ENCODE results near the gene NCCRP1. TPM values are rescaled to one million over a fixed set of nuclear protein-coding genes. Genes with fewer than 3 reads are reported as not detected.

NCCRP1 gene
- total RNA-seq, 1 experiment from 2014 or later: 0.46 TPM

GRCh38 chr19:39174142-39174541, 22.6 kb upstream of the NCCRP1 start:
- POLR2A ChIA-PET: no interaction called here
- Histone ChIP-seq H3K4me1 (ENCODE audit: control insufficient read depth, insufficient read depth, low read length) (peaks cover 12% of the 10 kb centered on the region), H3K4me3 (ENCODE audit: low read depth in 2 of 2, low read length in 2 of 2) (no peak overlapping the region), H3K9me3 (ENCODE audit: control insufficient read depth, insufficient read depth, low read depth, low read length) (no peaks in the 10 kb centered on the region), H3K27me3 (ENCODE audit: control insufficient read depth, insufficient read depth, low read length) (no peaks in the 10 kb centered on the region), H3K36me3 (ENCODE audit: control insufficient read depth, insufficient read depth, low read length) (peaks cover 32% of the 10 kb centered on the region; the same call in 1 of the 2 replicates), H3K27ac (ENCODE audit: low read length) (no peak overlapping the region)
- intact Hi-C loops (cut with micrococcal nuclease; ENCODE audit: unreplicated experiment): no loop called here
- ATAC-seq: no peak
- BruUV-seq (replicated peaks): no TSS peak
- in situ Hi-C loops (cut with HindIII; ENCODE audit: low pct_unique_long_range_greater_than_20kb, low sequenced_read_pairs): loop anchor here (10.0 kb wide), 1 partner anchor 59 kb away; no protein-coding TSS in a partner anchor
- CTCF ChIA-PET: interaction anchor here (1.0 to 1.6 kb wide), 3 partner anchors 9 to 122 kb away, joined by 3 to 6 read pairs (median 4); no protein-coding TSS in a partner anchor
- no peak for DNase-seq (ENCODE audit: low read depth, low spot score)
- TF ChIP-seq REST (IDR thresholded peaks at IDR 0.05; ENCODE audit: insufficient read depth in 1 of 2, low read depth in 2 of 2, low read length in 1 of 2) (no peak), SIN3A (IDR thresholded peaks at IDR 0.05; ENCODE audit: borderline replicate concordance, insufficient read depth, low read depth, low read length) (no peak), CTCF (IDR thresholded peaks at IDR 0.05) (no peak), POLR2AphosphoS5 (IDR thresholded peaks at IDR 0.05; ENCODE audit: low read depth, low read length) (no peak), TCF7L2 (IDR thresholded peaks at IDR 0.05; ENCODE audit: low read depth, low read length) (no peak)

GRCh38 chr19:39174558-39175544, 21.9 kb upstream of the NCCRP1 start:
- intact Hi-C loops (cut with micrococcal nuclease; ENCODE audit: unreplicated experiment): no loop called here
- H3K4me3 ChIP-seq (ENCODE audit: low read depth in 2 of 2, low read length in 2 of 2): no peak overlapping the region
- no peak for ATAC-seq
- in situ Hi-C loops (cut with HindIII; ENCODE audit: low pct_unique_long_range_greater_than_20kb, low sequenced_read_pairs): loop anchor here (10.0 kb wide), 1 partner anchor 60 kb away; no protein-coding TSS in a partner anchor
- no peak overlapping the region for H3K27ac ChIP-seq (ENCODE audit: low read length)
- TF ChIP-seq POLR2AphosphoS5 (IDR thresholded peaks at IDR 0.05; ENCODE audit: low read depth, low read length) (peak; percentile 34; the same call in 1 of the 2 replicates), TCF7L2 (IDR thresholded peaks at IDR 0.05; ENCODE audit: low read depth, low read length) (no peak)
- no peaks in the 10 kb centered on the region for H3K9me3 ChIP-seq (ENCODE audit: control insufficient read depth, insufficient read depth, low read depth, low read length)
- no peak for DNase-seq (ENCODE audit: low read depth, low spot score)
- peaks cover 12% of the 10 kb centered on the region for H3K4me1 ChIP-seq (ENCODE audit: control insufficient read depth, insufficient read depth, low read length)
- BruUV-seq (replicated peaks): no TSS peak
- peaks cover 31% of the 10 kb centered on the region; the same call in 1 of the 2 replicates for H3K36me3 ChIP-seq (ENCODE audit: control insufficient read depth, insufficient read depth, low read length)
- POLR2A ChIA-PET: interaction anchor here (0.6 to 0.7 kb wide), 4 partner anchors 7 to 272 kb away, joined by 3 to 9 read pairs (median 4); no protein-coding TSS in a partner anchor
- H3K27me3 ChIP-seq (ENCODE audit: control insufficient read depth, insufficient read depth, low read length): no peaks in the 10 kb centered on the region
- CTCF ChIA-PET: interaction anchor here (0.7 to 1.6 kb wide), 5 partner anchors 9 to 746 kb away, joined by 3 to 6 read pairs (median 4); no protein-coding TSS in a partner anchor

All from Panc1 (cell line).